ENCODE results near the gene POLR1C. TPM values are rescaled to one million over a fixed set of nuclear protein-coding genes. Genes with fewer than 3 reads are reported as not detected.
"Not testable (repeated sequence)": the region's sequence is repeated elsewhere in the genome, so short reads cannot be mapped to it uniquely, and the experiment has no call there.

Gene POLR1C
- total RNA-seq, 2 donors from 2014 or later = 13.5 to 13.9 TPM

- TF ChIP-seq CTCF (IDR thresholded peaks at IDR 0.05) = no peak
- DNase-seq (ENCODE audit: low spot score) = no peak
- Histone ChIP-seq H3K4me1 (no peaks in the 10 kb centered on the region), H3K9me3 (no peaks in the 10 kb centered on the region), H3K4me3 (no peak overlapping the region), H3K27ac (no peak overlapping the region), H3K36me3 (peaks cover 97% of the 10 kb centered on the region), H3K27me3 (no peaks in the 10 kb centered on the region)
Measured at GRCh38 chr6:43524483-43524961, 7.6 kb downstream of the POLR1C start.

GRCh38 chr6:43532201-43532600 is 15.3 kb downstream of the POLR1C start:
- Histone ChIP-seq H3K27ac (no peak overlapping the region), H3K4me3 (no peak overlapping the region), H3K36me3 (peaks cover 58% of the 10 kb centered on the region), H3K4me1 (no peaks in the 10 kb centered on the region), H3K9me3 (no peaks in the 10 kb centered on the region), H3K27me3 (no peaks in the 10 kb centered on the region)
- DNase-seq (ENCODE audit: low spot score) = no peak
- no peak for TF ChIP-seq CTCF (IDR thresholded peaks at IDR 0.05)

GRCh38 chr6:43538986-43539385 is 22.1 kb downstream of the POLR1C start:
- peaks cover 32% of the 10 kb centered on the region for H3K36me3 ChIP-seq
- DNase-seq (ENCODE audit: low spot score); H3K4me1 ChIP-seq; H3K27ac ChIP-seq; H3K4me3 ChIP-seq; H3K9me3 ChIP-seq; H3K27me3 ChIP-seq: not testable (repeated sequence)

GRCh38 chr6:43539409-43539808 is 22.5 kb downstream of the POLR1C start:
- peaks cover 35% of the 10 kb centered on the region for H3K36me3 ChIP-seq
- not testable (repeated sequence) for H3K4me1 ChIP-seq; H3K4me3 ChIP-seq; H3K9me3 ChIP-seq; H3K27ac ChIP-seq; H3K27me3 ChIP-seq; DNase-seq (ENCODE audit: low spot score)

GRCh38 chr6:43540507-43540906 is 23.6 kb downstream of the POLR1C start:
- Histone ChIP-seq H3K27me3 (no peaks in the 10 kb centered on the region), H3K27ac (no peak overlapping the region), H3K9me3 (no peaks in the 10 kb centered on the region), H3K4me1 (no peaks in the 10 kb centered on the region), H3K4me3 (no peak overlapping the region), H3K36me3 (peaks cover 46% of the 10 kb centered on the region)
- no peak for TF ChIP-seq CTCF (IDR thresholded peaks at IDR 0.05)
- no peak for DNase-seq (ENCODE audit: low spot score)

GRCh38 chr6:43541774-43542471 is 25.0 kb downstream of the POLR1C start:
- H3K4me3 ChIP-seq = no peak overlapping the region
- no peak overlapping the region for H3K27ac ChIP-seq
- H3K27me3 ChIP-seq = no peaks in the 10 kb centered on the region
- DNase-seq (ENCODE audit: low spot score) = no peak
- no peak for TF ChIP-seq CTCF (IDR thresholded peaks at IDR 0.05)
- H3K9me3 ChIP-seq = no peaks in the 10 kb centered on the region
- H3K4me1 ChIP-seq = no peaks in the 10 kb centered on the region
- H3K36me3 ChIP-seq = peaks cover 54% of the 10 kb centered on the region

- no peak for DNase-seq (ENCODE audit: low spot score)
- TF ChIP-seq CTCF (IDR thresholded peaks at IDR 0.05) = no peak
- no peak overlapping the region for H3K4me3 ChIP-seq
Measured at GRCh38 chr6:43544461-43544860, 27.6 kb downstream of the POLR1C start.

More at GRCh38 chr6:43544461-43544860, 27.6 kb downstream of the POLR1C start:
- H3K9me3 ChIP-seq = no peaks in the 10 kb centered on the region
- H3K27me3 ChIP-seq = no peaks in the 10 kb centered on the region
- peaks cover 77% of the 10 kb centered on the region for H3K36me3 ChIP-seq
- no peaks in the 10 kb centered on the region for H3K4me1 ChIP-seq
- H3K27ac ChIP-seq = no peak overlapping the region
